HepG2 (cell line): ENCODE measurements around the gene HAP1. TPM values are rescaled to one million over a fixed set of nuclear protein-coding genes. Genes with fewer than 3 reads are reported as not detected.

ENCODE experiments used
- ATAC-seq: fragments of 200-7000 bp; cut with Tn5 transposase; 3 replicates; pipeline ENCODE4 v1.9.1; 2020; ENCODE audit warnings: mild to moderate bottlenecking, moderate library complexity
- BruUV-seq: library from RNA; stranded (reverse); fragments of 400-500 nt; replicated peaks from 2 replicates; lab custom pipeline; 2021; lab: Mats Ljungman, UMichigan
- CTCF ChIA-PET: fragments of 300-600 bp; formaldehyde crosslinking; extraction: SDS; loops from one replicate; lab custom pipeline; 2021; ENCODE audit warnings: low total read pairs, inconsistent platforms, low intra/inter-chr PET ratio; lab: Yijun Ruan, JAX
- POLR2A ChIA-PET: fragments of 350-600 bp; sonication (Branson Sonifier 250); formaldehyde crosslinking; loops from one replicate; lab custom pipeline; 2020; ENCODE audit warnings: antibody characterized with exemption, inconsistent platforms; lab: Yijun Ruan, JAX
- DNase-seq: peaks from one replicate; pipeline ENCODE4 v3.0.0-alpha.2; 2015; ENCODE audit warnings: low spot score
- FAIRE-seq: peaks from 3 replicates; lab custom pipeline; 2011; peaks lifted over from hg19 to GRCh38; lab: Jason Lieb, UNC
- H2AFZ ChIP-seq: one replicate; pipeline ENCODE4 v1.6.1; 2011; ENCODE audit warnings: low read length, inconsistent platforms
- H3K27ac ChIP-seq: fragments of 300-600 bp; 3 replicates; pipeline ENCODE4 v1.8.0; 2011; ENCODE audit warnings: mixed run types, mild to moderate bottlenecking, mixed read lengths, low read length, inconsistent platforms; ENCODE audit not compliant: insufficient read depth; ENCODE audit errors: extremely low read length
- H3K27me3 ChIP-seq, 2 experiments: fragments of 200-600 bp in 1 of 2; 2 replicates in 1 of 2; 3 replicates in 1 of 2; pipeline versions ENCODE4 v1.6.0 to v1.8.0; 2011; ENCODE audit warnings: low read length in 2 of 2, mild to moderate bottlenecking in 2 of 2, moderate library complexity in 2 of 2, inconsistent platforms in 1 of 2; ENCODE audit not compliant: insufficient read depth in 2 of 2, control insufficient read depth in 1 of 2
- H3K36me3 ChIP-seq, 2 experiments: fragments of 200-600 bp in 1 of 2; replicated peaks in 1 of 2; 2 replicates in 1 of 2; 3 replicates in 1 of 2; pipeline versions ENCODE4 v1.5.1 to v1.8.0; 2011; ENCODE audit warnings: low read length in 2 of 2, inconsistent platforms in 1 of 2; ENCODE audit not compliant: insufficient read depth in 2 of 2, control insufficient read depth in 1 of 2
- H3K4me1 ChIP-seq: 2 replicates; pipeline ENCODE4 v1.5.1; 2012; ENCODE audit warnings: low read length, inconsistent platforms; ENCODE audit not compliant: insufficient read depth
- H3K4me2 ChIP-seq: 2 replicates; pipeline ENCODE4 v1.6.0; 2011; ENCODE audit warnings: low read depth, low read length, inconsistent platforms
- H3K4me3 ChIP-seq, 3 experiments: fragments of 200-600 bp in 1 of 3; sonication (generic), shearing (Covaris generic) in 1 of 3; replicated peaks in 1 of 3; 2 replicates each; pipeline ENCODE4 v1.5.1; 2011 to 2016; ENCODE audit warnings: low read length in 3 of 3, inconsistent platforms in 2 of 3, low read depth in 2 of 3, mild to moderate bottlenecking in 2 of 3, control low read depth in 1 of 3, mixed read lengths in 1 of 3; ENCODE audit not compliant: insufficient read depth in 1 of 3
- H3K79me2 ChIP-seq: one replicate; pipeline ENCODE4 v1.6.1; 2011; ENCODE audit warnings: low read length, inconsistent platforms; ENCODE audit not compliant: insufficient read depth
- H3K9ac ChIP-seq: 2 replicates; pipeline ENCODE4 v1.6.0; 2011; ENCODE audit warnings: mild to moderate bottlenecking, low read depth, low read length, inconsistent platforms; ENCODE audit not compliant: insufficient read depth
- H3K9me3 ChIP-seq: 2 replicates; pipeline ENCODE4 v1.5.1; 2012; ENCODE audit warnings: mild to moderate bottlenecking, low read length
- H4K20me1 ChIP-seq: 2 replicates; pipeline ENCODE4 v1.6.0; 2011; ENCODE audit warnings: inconsistent platforms, mild to moderate bottlenecking, low read length, moderate library complexity; ENCODE audit not compliant: insufficient read depth
- HDAC6 ChIP-seq: fragments of 200-600 bp; sonication (generic); IDR thresholded peaks from 2 replicates; pipeline ENCODE4 v1.7.0; 2017; ENCODE audit warnings: mild to moderate bottlenecking, antibody characterized with exemption, low read length, low read depth
- POLR2G ChIP-seq: fragments of 200-400 bp; formaldehyde crosslinking; IDR thresholded peaks from 2 replicates; pipeline ENCODE4 v1.6.1; 2018; ENCODE audit warnings: mild to moderate bottlenecking, low read depth, low read length, moderate library complexity
- RBFOX2 ChIP-seq: fragments of 200-400 bp; formaldehyde crosslinking; IDR thresholded peaks from 2 replicates; pipeline ENCODE4 v1.6.1; 2017; ENCODE audit warnings: low read depth, mild to moderate bottlenecking, low read length
- RBM22 ChIP-seq: fragments of 200-400 bp; formaldehyde crosslinking; optimal IDR thresholded peaks from 2 replicates; pipeline ENCODE3; 2017; ENCODE audit warnings: mild to moderate bottlenecking, low read length, moderate library complexity
- RXRB ChIP-seq: IDR thresholded peaks from 2 replicates; pipeline ENCODE4 v1.6.1; 2016; ENCODE audit warnings: borderline replicate concordance, missing genetic modification reagents, missing compliant biosample characterization
- SALL2 ChIP-seq: sonication (generic); formaldehyde crosslinking; IDR thresholded peaks from 2 replicates; pipeline ENCODE4 v1.8.1; 2023; ENCODE audit warnings: mild to moderate bottlenecking, missing genetic modification reagents, inconsistent platforms
- SOX13 ChIP-seq, 3 experiments: fragments of 450-650 bp in 1 of 3; sonication (generic) in 1 of 3; formaldehyde crosslinking in 1 of 3; IDR thresholded peaks in 2 of 3; conservative IDR thresholded peaks in 1 of 3; 2 replicates each; pipeline versions ENCODE4 v1.5.0 to v1.6.1; 2016 to 2020; ENCODE audit warnings: antibody characterized with exemption in 1 of 3, mild to moderate bottlenecking in 1 of 3, missing compliant biosample characterization in 1 of 3, missing genetic modification reagents in 1 of 3, moderate library complexity in 1 of 3
- SSRP1 ChIP-seq: IDR thresholded peaks from 2 replicates; pipeline ENCODE4 v1.6.1; 2016; ENCODE audit warnings: control low read depth
- U2AF1 ChIP-seq: fragments of 200-400 bp; formaldehyde crosslinking; optimal IDR thresholded peaks from 2 replicates; pipeline ENCODE3; 2017; ENCODE audit warnings: mild to moderate bottlenecking, low read depth, low read length
- ZNF44 ChIP-seq: sonication (generic); formaldehyde crosslinking; IDR thresholded peaks from 2 replicates; pipeline ENCODE4 v1.5.1; 2020; ENCODE audit warnings: mild to moderate bottlenecking, missing genetic modification reagents
- ZNF749 ChIP-seq: sonication (generic); formaldehyde crosslinking; IDR thresholded peaks from 2 replicates; pipeline ENCODE4 v1.8.0; 2022; ENCODE audit warnings: mild to moderate bottlenecking, missing genetic modification reagents, moderate library complexity, borderline replicate concordance
- WGBS: methylation state at CpG from one replicate; pipeline ENCODE4 v1.1.6; 2017; ENCODE audit warnings: low lambda C conversion rate; 5-methylcytosine and 5-hydroxymethylcytosine counted together
- in situ Hi-C: cut with HindIII; loops from 2 replicates; pipeline ENCODE4 v1.10.0; 2017; ENCODE audit warnings: low pct_unique_long_range_greater_than_20kb; ENCODE audit not compliant: extremely low pct_ligation_motif_present
- intact Hi-C: fragments of 100-400 bp; cut with micrococcal nuclease; formaldehyde crosslinking; loops from one replicate; pipeline ENCODE4 v1.10.0; 2022; ENCODE audit not compliant: unreplicated experiment
- polyA plus RNA-seq, 8 experiments: library from polyadenylated mRNA; depleted of rRNA in 3 of 8; stranded (reverse) in 7 of 8; unstranded in 1 of 8; fragments of >200 nt; fragmentation: Illumina TruSeq in 4 of 8; extraction: Trizol in 4 of 8; gene quantifications; 2 replicates each; pipeline versions ENCODE4 v1.2.1 to v1.2.3, GENCODE V29; 2011 to 2016; ENCODE audit warnings: low read depth in 4 of 8, missing spikeins in 1 of 8, mixed read lengths in 1 of 8; ENCODE audit not compliant: insufficient read depth in 1 of 8
- total RNA-seq, 5 experiments: library from RNA; depleted of rRNA; stranded (reverse); fragments of >200 nt; fragmentation: Illumina TruSeq; extraction: Trizol; gene quantifications; 2 replicates each; pipeline ENCODE4 v1.2.3, GENCODE V29; 2016; ENCODE audit warnings: low read depth in 1 of 5
- TF ChIP-seq, protein P1 (sequence below): sonication (generic); formaldehyde crosslinking; IDR thresholded peaks from 2 replicates; pipeline ENCODE4 v1.8.1; 2023; ENCODE audit warnings: mild to moderate bottlenecking, inconsistent platforms, moderate library complexity, missing genetic modification reagents, borderline replicate concordance
- TF ChIP-seq, protein P2 (sequence below): sonication (generic); formaldehyde crosslinking; IDR thresholded peaks from 2 replicates; pipeline ENCODE4 v1.5.0; 2020; ENCODE audit warnings: missing genetic modification reagents, mild to moderate bottlenecking, borderline replicate concordance
- TF ChIP-seq, protein P3 (sequence below): sonication (generic); formaldehyde crosslinking; IDR thresholded peaks from 2 replicates; pipeline ENCODE4 v1.4.0; 2020; ENCODE audit warnings: missing genetic modification reagents

The HAP1 gene
- total and polyA plus RNA-seq, 2 of the 13 experiments (the other 11 are each of a cell fraction or from before 2014, with no cell fraction given): 0.07 TPM

DNA sequence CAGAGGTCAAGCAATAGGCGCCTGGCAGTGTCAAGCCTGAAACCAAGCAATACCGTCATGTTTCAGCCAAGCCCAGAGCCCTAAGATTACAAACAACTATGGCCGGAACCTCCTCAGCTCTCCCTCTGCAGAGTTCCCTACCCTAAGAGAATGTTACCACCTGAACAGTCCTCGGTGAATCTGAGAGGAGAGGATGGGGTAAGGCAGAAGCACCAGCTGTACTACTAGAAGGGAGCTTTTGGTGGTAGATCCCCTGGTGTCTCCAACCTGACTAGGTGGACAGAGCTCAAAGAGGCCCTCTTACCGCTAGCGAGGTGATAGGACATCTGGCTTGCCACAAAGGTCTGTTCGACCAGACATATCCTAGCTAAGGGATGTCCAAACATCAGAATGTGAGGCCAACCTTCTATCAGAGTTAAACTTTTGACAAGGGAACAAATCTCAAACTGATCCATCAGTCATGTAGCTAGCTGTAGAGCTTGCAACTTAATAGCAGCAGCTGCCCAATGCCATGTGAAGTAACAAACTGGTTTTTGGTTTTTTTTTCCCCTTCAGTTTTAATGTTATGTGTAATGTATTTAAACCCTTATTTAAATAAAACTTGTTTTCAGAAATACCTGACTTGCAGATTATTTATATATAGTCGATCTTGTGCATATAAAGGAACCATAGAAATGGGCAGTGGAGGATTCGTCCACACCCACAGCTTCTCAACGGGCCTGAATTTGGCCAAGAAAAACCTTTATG, 43.2 kb downstream of the HAP1 start:
- BruUV-seq: no TSS peak
- intact Hi-C loops: no loop called here
- DNase-seq: no peak
- H4K20me1 ChIP-seq: peaks cover 39% of the 10 kb centered on the region
- H3K4me2 ChIP-seq: peak overlapping the region; percentile 99
- peaks cover 29% of the 10 kb centered on the region for H3K4me1 ChIP-seq
- WGBS: 98% methylated on average over 10 of the region's 10 CpGs
- no peak for ATAC-seq
- H2AFZ ChIP-seq: no peak overlapping the region
- peak; percentile 21 for FAIRE-seq
- peaks cover 22 to 46% of the 10 kb centered on the region in 2 experiments for H3K36me3 ChIP-seq
- no peak overlapping the region for H3K4me3 ChIP-seq
- no peaks in the 10 kb centered on the region for H3K9me3 ChIP-seq
- H3K9ac ChIP-seq: no peak overlapping the region
- ChIA-PET CTCF (no interaction called here), POLR2A (interaction anchor here (1.2 to 6.6 kb wide), 6 partner anchors 13 to 872 kb away, joined by 3 to 443 read pairs (median 5); partner anchors contain the start of gene P3H4)
- peaks cover 18% of the 10 kb centered on the region for H3K79me2 ChIP-seq
- in situ Hi-C loops: no loop called here
- H3K27me3 ChIP-seq: no peaks in the 10 kb centered on the region; a peak in 2 of 5 replicates
- H3K27ac ChIP-seq: no peak overlapping the region
- TF ChIP-seq RBFOX2 (peak; percentile 67), RXRB (CRISPR knock-in tag) (no peak), ZNF749 (CRISPR knock-in tag) (0 out of 2 replicates have a peak, but pooled peaks have one; percentile 48), SOX13 (IDR thresholded peaks at IDR 0.05) (no peak), SOX13 (CRISPR knock-in tag; conservative IDR thresholded peaks at IDR 0.05 in 1 of 2, IDR thresholded peaks at IDR 0.05 in 1 of 2) (0 out of 4 replicates have a peak, but pooled peaks of 1 of the 2 experiments have one; percentile 44), SSRP1 (CRISPR knock-in tag) (peak; percentile 83; the same call in 1 of the 2 replicates), SALL2 (no peak), RBM22 (peak; percentile 50), POLR2G (peak; percentile 64), HDAC6 (no peak), U2AF1 (no peak), ZNF44 (CRISPR knock-in tag) (no peak)
- TF ChIP-seq, protein P1, sequence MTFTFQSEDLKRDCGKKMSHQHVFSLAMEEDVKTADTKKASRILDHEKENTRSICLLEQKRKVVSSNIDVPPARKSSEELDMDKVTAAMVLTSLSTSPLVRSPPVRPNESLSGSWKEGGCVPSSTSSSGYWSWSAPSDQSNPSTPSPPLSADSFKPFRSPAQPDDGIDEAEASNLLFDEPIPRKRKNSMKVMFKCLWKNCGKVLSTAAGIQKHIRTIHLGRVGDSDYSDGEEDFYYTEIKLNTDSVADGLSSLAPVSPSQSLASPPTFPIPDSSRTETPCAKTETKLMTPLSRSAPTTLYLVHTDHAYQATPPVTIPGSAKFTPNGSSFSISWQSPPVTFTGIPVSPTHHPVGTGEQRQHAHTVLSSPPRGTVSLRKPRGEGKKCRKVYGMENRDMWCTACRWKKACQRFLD (CRISPR knock-in tag): no peak
- TF ChIP-seq, protein P2, sequence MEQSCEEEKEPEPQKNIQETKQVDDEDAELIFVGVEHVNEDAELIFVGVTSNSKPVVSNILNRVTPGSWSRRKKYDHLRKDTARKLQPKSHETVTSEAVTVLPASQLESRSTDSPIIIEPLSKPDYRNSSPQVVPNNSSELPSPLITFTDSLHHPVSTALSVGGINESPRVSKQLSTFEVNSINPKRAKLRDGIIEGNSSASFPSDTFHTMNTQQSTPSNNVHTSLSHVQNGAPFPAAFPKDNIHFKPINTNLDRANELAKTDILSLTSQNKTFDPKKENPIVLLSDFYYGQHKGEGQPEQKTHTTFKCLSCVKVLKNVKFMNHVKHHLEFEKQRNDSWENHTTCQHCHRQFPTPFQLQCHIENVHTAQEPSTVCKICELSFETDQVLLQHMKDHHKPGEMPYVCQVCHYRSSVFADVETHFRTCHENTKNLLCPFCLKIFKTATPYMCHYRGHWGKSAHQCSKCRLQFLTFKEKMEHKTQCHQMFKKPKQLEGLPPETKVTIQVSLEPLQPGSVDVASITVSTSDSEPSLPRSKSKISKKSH: no peak
- TF ChIP-seq, protein P3, sequence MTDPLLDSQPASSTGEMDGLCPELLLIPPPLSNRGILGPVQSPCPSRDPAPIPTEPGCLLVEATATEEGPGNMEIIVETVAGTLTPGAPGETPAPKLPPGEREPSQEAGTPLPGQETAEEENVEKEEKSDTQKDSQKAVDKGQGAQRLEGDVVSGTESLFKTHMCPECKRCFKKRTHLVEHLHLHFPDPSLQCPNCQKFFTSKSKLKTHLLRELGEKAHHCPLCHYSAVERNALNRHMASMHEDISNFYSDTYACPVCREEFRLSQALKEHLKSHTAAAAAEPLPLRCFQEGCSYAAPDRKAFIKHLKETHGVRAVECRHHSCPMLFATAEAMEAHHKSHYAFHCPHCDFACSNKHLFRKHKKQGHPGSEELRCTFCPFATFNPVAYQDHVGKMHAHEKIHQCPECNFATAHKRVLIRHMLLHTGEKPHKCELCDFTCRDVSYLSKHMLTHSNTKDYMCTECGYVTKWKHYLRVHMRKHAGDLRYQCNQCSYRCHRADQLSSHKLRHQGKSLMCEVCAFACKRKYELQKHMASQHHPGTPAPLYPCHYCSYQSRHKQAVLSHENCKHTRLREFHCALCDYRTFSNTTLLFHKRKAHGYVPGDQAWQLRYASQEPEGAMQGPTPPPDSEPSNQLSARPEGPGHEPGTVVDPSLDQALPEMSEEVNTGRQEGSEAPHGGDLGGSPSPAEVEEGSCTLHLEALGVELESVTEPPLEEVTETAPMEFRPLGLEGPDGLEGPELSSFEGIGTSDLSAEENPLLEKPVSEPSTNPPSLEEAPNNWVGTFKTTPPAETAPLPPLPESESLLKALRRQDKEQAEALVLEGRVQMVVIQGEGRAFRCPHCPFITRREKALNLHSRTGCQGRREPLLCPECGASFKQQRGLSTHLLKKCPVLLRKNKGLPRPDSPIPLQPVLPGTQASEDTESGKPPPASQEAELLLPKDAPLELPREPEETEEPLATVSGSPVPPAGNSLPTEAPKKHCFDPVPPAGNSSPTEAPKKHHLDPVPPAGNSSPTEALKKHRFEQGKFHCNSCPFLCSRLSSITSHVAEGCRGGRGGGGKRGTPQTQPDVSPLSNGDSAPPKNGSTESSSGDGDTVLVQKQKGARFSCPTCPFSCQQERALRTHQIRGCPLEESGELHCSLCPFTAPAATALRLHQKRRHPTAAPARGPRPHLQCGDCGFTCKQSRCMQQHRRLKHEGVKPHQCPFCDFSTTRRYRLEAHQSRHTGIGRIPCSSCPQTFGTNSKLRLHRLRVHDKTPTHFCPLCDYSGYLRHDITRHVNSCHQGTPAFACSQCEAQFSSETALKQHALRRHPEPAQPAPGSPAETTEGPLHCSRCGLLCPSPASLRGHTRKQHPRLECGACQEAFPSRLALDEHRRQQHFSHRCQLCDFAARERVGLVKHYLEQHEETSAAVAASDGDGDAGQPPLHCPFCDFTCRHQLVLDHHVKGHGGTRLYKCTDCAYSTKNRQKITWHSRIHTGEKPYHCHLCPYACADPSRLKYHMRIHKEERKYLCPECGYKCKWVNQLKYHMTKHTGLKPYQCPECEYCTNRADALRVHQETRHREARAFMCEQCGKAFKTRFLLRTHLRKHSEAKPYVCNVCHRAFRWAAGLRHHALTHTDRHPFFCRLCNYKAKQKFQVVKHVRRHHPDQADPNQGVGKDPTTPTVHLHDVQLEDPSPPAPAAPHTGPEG (CRISPR knock-in tag): no peak
